H1 (cell line): ENCODE results near the gene RPTOR. TPM values are rescaled to one million over a fixed set of nuclear protein-coding genes. Genes with fewer than 3 reads are reported as not detected.

Experiments used
- CTCF ChIA-PET: fragments of 300-600 bp; sonication (Branson Sonifier 250); formaldehyde crosslinking; loops from one replicate; lab custom pipeline; 2021; ENCODE audit not compliant: partially characterized antibody; lab: Charles Lee
- POLR2A ChIA-PET: fragments of 300-600 bp; sonication (Branson Sonifier 250); formaldehyde crosslinking; loops from one replicate; lab custom pipeline; 2021; ENCODE audit warnings: inconsistent platforms; ENCODE audit not compliant: partially characterized antibody; lab: Charles Lee
- DNase-seq, 2 experiments: peaks; one replicate each; pipeline versions ENCODE4 v3.0.0 to v3.0.0-alpha.2; 2010 to 2022; ENCODE audit warnings: low spot score in 2 of 2, low read depth in 1 of 2, mixed read lengths in 1 of 2
- FAIRE-seq: peaks from 2 replicates; lab custom pipeline; 2011; peaks lifted over from hg19 to GRCh38; lab: Jason Lieb, UNC
- H2AFZ ChIP-seq: 2 replicates; pipeline ENCODE4 v1.8.1; 2012; ENCODE audit warnings: low read length, inconsistent platforms
- H2AK5ac ChIP-seq: 2 replicates; pipeline ENCODE4 v1.6.1; 2013; ENCODE audit warnings: low read depth, low read length
- H2BK120ac ChIP-seq: replicated peaks from 2 replicates; pipeline ENCODE3; 2013; ENCODE audit warnings: low read depth, low read length, inconsistent platforms
- H2BK12ac ChIP-seq: 2 replicates; pipeline ENCODE4 v1.6.1; 2013; ENCODE audit warnings: low read depth, low read length
- H2BK15ac ChIP-seq: 2 replicates; pipeline ENCODE4 v1.6.1; 2013; ENCODE audit warnings: low read length
- H2BK20ac ChIP-seq: 2 replicates; pipeline ENCODE4 v1.6.1; 2013; ENCODE audit warnings: low read length
- H2BK5ac ChIP-seq: 2 replicates; pipeline ENCODE4 v1.6.1; 2013; ENCODE audit warnings: low read depth, low read length
- H3K14ac ChIP-seq: 2 replicates; pipeline ENCODE4 v1.6.1; 2013; ENCODE audit warnings: inconsistent platforms; ENCODE audit not compliant: insufficient read length
- H3K18ac ChIP-seq: 2 replicates; pipeline ENCODE4 v1.6.1; 2013; ENCODE audit warnings: low read length; ENCODE audit errors: extremely low read depth
- H3K23ac ChIP-seq: 2 replicates; pipeline ENCODE4 v1.6.1; 2013; ENCODE audit warnings: inconsistent platforms; ENCODE audit not compliant: insufficient read length
- H3K23me2 ChIP-seq: 2 replicates; pipeline ENCODE4 v1.6.1; 2013; ENCODE audit warnings: low read depth, low read length
- H3K27ac ChIP-seq: 2 replicates; pipeline ENCODE4 v1.6.1; 2011; ENCODE audit warnings: low read depth, low read length, inconsistent platforms
- H3K27me3 ChIP-seq, 4 experiments: replicated peaks in 1 of 4; 1 replicate in 1 of 4; 2 replicates in 3 of 4; pipeline versions ENCODE4 v1.6.1 to v1.8.1; 2011 to 2013; ENCODE audit warnings: low read length in 3 of 4, mild to moderate bottlenecking in 3 of 4, inconsistent platforms in 2 of 4, mixed read lengths in 2 of 4, moderate library complexity in 1 of 4; ENCODE audit not compliant: control insufficient read depth in 3 of 4, insufficient read depth in 3 of 4; ENCODE audit errors: extremely low read depth in 1 of 4
- H3K36me3 ChIP-seq, 4 experiments: 2 replicates each; pipeline versions ENCODE4 v1.6.1 to v1.8.1; 2011 to 2013; ENCODE audit warnings: mild to moderate bottlenecking in 4 of 4, low read length in 3 of 4, moderate library complexity in 2 of 4, control low read depth in 1 of 4, inconsistent platforms in 1 of 4; ENCODE audit not compliant: insufficient read depth in 4 of 4, control insufficient read depth in 2 of 4
- H3K4ac ChIP-seq: replicated peaks from 2 replicates; pipeline ENCODE3; 2013; ENCODE audit warnings: low read length, low read depth, mixed read lengths, inconsistent platforms; ENCODE audit not compliant: insufficient read length
- H3K4me1 ChIP-seq, 4 experiments: replicated peaks in 1 of 4; 1 replicate in 1 of 4; 2 replicates in 3 of 4; pipeline versions ENCODE4 v1.6.1 to v1.8.1; 2011 to 2013; ENCODE audit warnings: low read length in 3 of 4, inconsistent platforms in 2 of 4, mixed read lengths in 1 of 4; ENCODE audit not compliant: insufficient read depth in 4 of 4, control insufficient read depth in 3 of 4
- H3K4me2 ChIP-seq, 2 experiments: 2 replicates each; pipeline versions ENCODE4 v1.6.1 to v1.8.1; 2011 to 2013; ENCODE audit warnings: low read depth in 2 of 2, low read length in 2 of 2, control low read depth in 1 of 2, inconsistent platforms in 1 of 2, mild to moderate bottlenecking in 1 of 2; ENCODE audit not compliant: insufficient read depth in 1 of 2
- H3K4me3 ChIP-seq, 4 experiments: fragments of 200-600, 300-600 bp in 1 of 4; sonication (generic), shearing (Covaris generic), sonication (Bioruptor Twin) in 1 of 4; 2 replicates each; pipeline versions ENCODE4 v1.5.1 to v1.8.1; 2011 to 2016; ENCODE audit warnings: low read length in 4 of 4, low read depth in 3 of 4, control low read depth in 2 of 4, inconsistent platforms in 2 of 4, mild to moderate bottlenecking in 2 of 4, mixed read lengths in 1 of 4, moderate library complexity in 1 of 4; ENCODE audit not compliant: insufficient read depth in 2 of 4; ENCODE audit errors: extremely low read depth in 1 of 4
- H3K56ac ChIP-seq: replicated peaks from 2 replicates; pipeline ENCODE3; 2013; ENCODE audit warnings: low read depth, mild to moderate bottlenecking, mixed read lengths, low read length, inconsistent platforms; ENCODE audit not compliant: insufficient read length
- H3K79me1 ChIP-seq: 2 replicates; pipeline ENCODE4 v1.6.1; 2013; ENCODE audit warnings: low read depth, low read length, control low read depth
- H3K79me2 ChIP-seq, 2 experiments: 2 replicates each; pipeline versions ENCODE4 v1.6.1 to v1.8.1; 2012 to 2013; ENCODE audit warnings: low read length in 2 of 2, mild to moderate bottlenecking in 2 of 2, inconsistent platforms in 1 of 2; ENCODE audit not compliant: insufficient read depth in 2 of 2, control insufficient read depth in 1 of 2
- H3K9ac ChIP-seq, 4 experiments: replicated peaks in 1 of 4; 1 replicate in 1 of 4; 2 replicates in 3 of 4; pipeline versions ENCODE4 v1.6.1 to v1.8.1; 2011 to 2013; ENCODE audit warnings: low read depth in 3 of 4, low read length in 3 of 4, control low read depth in 2 of 4, mild to moderate bottlenecking in 2 of 4, moderate library complexity in 2 of 4, inconsistent platforms in 1 of 4; ENCODE audit errors: extremely low read depth in 1 of 4
- H3K9me3 ChIP-seq, 2 experiments: 2 replicates each; pipeline versions ENCODE4 v1.6.1 to v1.8.1; 2012 to 2013; ENCODE audit warnings: mild to moderate bottlenecking in 2 of 2, moderate library complexity in 2 of 2, control low read depth in 1 of 2, inconsistent platforms in 1 of 2, low read depth in 1 of 2, low read length in 1 of 2, mixed read lengths in 1 of 2; ENCODE audit not compliant: insufficient read depth in 2 of 2
- H4K20me1 ChIP-seq, 2 experiments: replicated peaks in 1 of 2; 2 replicates each; pipeline versions ENCODE3 to v1.8.1; 2011 to 2013; ENCODE audit warnings: inconsistent platforms in 2 of 2, low read length in 2 of 2, mild to moderate bottlenecking in 1 of 2; ENCODE audit not compliant: insufficient read depth in 2 of 2, control insufficient read depth in 1 of 2
- H4K5ac ChIP-seq: 2 replicates; pipeline ENCODE4 v1.6.1; 2013; ENCODE audit warnings: low read length, low read depth, mixed read lengths, inconsistent platforms; ENCODE audit not compliant: insufficient read length
- H4K8ac ChIP-seq: 2 replicates; pipeline ENCODE4 v1.8.0; 2013; ENCODE audit warnings: mild to moderate bottlenecking, moderate library complexity, low read length, inconsistent platforms; ENCODE audit not compliant: insufficient read depth; ENCODE audit errors: extremely low read depth
- H4K91ac ChIP-seq: replicated peaks from 2 replicates; pipeline ENCODE3; 2013; ENCODE audit warnings: low read length, mixed read lengths, inconsistent platforms; ENCODE audit not compliant: insufficient read length
- MAFK ChIP-seq: IDR thresholded peaks from 2 replicates; pipeline ENCODE4 v1.6.1; 2012; ENCODE audit warnings: low read depth, mild to moderate bottlenecking, improper control_type of control experiment, low read length
- WGBS, 2 experiments: shearing (Covaris generic) in 1 of 2; methylation state at CpG; one replicate each; pipeline versions ENCODE4 v1.1.6 to v1.1.7; 2013 to 2015; ENCODE audit warnings: low lambda C conversion rate in 2 of 2, mixed read lengths in 2 of 2, inconsistent platforms in 1 of 2, low coverage in 1 of 2, missing lambda C conversion rate in 1 of 2; ENCODE audit not compliant: insufficient replicate concordance in 2 of 2, insufficient coverage in 1 of 2, insufficient read length in 1 of 2; ENCODE audit errors: extremely low coverage in 1 of 2, missing lambda C conversion rate in 1 of 2; 5-methylcytosine and 5-hydroxymethylcytosine counted together
- polyA plus RNA-seq, 7 experiments: library from polyadenylated mRNA; depleted of rRNA in 3 of 7; stranded (reverse) in 5 of 7; unstranded in 2 of 7; fragments of >200 nt in 5 of 7; fragments of 200-250 nt in 2 of 7; gene quantifications; 1 replicate in 5 of 7; 2 replicates in 1 of 7; 4 replicates in 1 of 7; pipeline versions ENCODE4 v1.2.1 to v1.2.3, GENCODE V29; 2011 to 2013; ENCODE audit warnings: missing spikeins in 2 of 7, mixed read lengths in 2 of 7
- total RNA-seq: library from RNA; stranded (reverse); fragmentation: NEBNext Ultra II Directional; extraction: Animal tissue kit (Norgen Biotek cat#: 25700); gene quantifications from 2 replicates; pipeline ENCODE4 v1.2.1, GENCODE V29; 2021
- TF ChIP-seq, protein P1 (sequence below): IDR thresholded peaks from 2 replicates; pipeline ENCODE4 v1.6.1; 2012; ENCODE audit warnings: inconsistent platforms

Gene RPTOR
- total and polyA plus RNA-seq, 2 of the 8 experiments (the other 6 are each of a cell fraction or from before 2014, with no cell fraction given), result 6.9 to 28.7 TPM

DNA sequence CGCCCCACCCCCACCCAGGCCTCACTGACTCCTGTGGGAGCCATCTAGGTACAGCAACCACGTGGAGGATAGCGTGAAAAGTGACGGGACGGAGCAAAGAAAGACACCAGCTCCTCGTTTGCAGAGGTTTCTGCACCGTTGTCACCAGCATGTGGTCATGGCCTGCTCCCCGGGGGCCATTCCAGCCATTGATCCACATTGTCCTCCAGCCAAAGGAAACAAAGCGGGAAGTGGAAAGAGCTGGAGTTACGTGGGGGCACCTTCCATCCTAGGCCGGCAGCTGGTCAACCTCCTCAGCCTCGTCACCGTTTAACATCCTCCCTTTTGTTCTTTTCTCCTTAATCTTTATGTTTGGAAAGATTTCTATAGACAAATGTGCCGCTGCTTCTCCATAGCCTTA lies 153.7 kb downstream of the RPTOR start:
- Histone ChIP-seq H3K79me2 (peaks cover 0 to 73% of the 10 kb centered on the region in 2 experiments; a peak in 3 of 4 replicates), H4K91ac (no peak overlapping the region), H2AK5ac (peak overlapping the region; percentile 78; the same call in 1 of the 2 replicates), H3K4me2 (no peak overlapping the region; a peak in 1 of 4 replicates), H3K4me1 (peaks cover 0 to 32% (median 18%) of the 10 kb centered on the region in 4 experiments; a peak in 6 of 7 replicates), H2BK120ac (no peak overlapping the region), H2BK20ac (no peak overlapping the region; the same call in 1 of the 2 replicates), H3K27ac (no peak overlapping the region), H3K27me3 (no peaks in the 10 kb centered on the region), H3K14ac (no peak overlapping the region), H3K4me3 (no peak overlapping the region), H3K56ac (no peak overlapping the region), H2AFZ (no peak overlapping the region), H2BK12ac (no peak overlapping the region; the same call in 1 of the 2 replicates), H3K23ac (no peak overlapping the region), H3K4ac (peak overlapping the region; percentile 34), H4K5ac (no peak overlapping the region), H4K20me1 (no peaks in the 10 kb centered on the region), H3K9ac (no peak overlapping the region), H2BK5ac (peak overlapping the region; percentile 22), H3K18ac (0 out of 2 replicates have a peak overlapping the region, but pooled peaks have one; percentile 38), H3K9me3 (no peaks in the 10 kb centered on the region; a peak in 2 of 4 replicates), H3K36me3 (no peaks in the 10 kb centered on the region), H4K8ac (no peak overlapping the region), H2BK15ac (0 out of 2 replicates have a peak overlapping the region, but pooled peaks have one; percentile 33), H3K23me2 (peaks cover 10% of the 10 kb centered on the region; the same call in 1 of the 2 replicates), H3K79me1 (peaks cover 5% of the 10 kb centered on the region; the same call in 1 of the 2 replicates)
- no peak for DNase-seq
- 91% methylated on average over 13 of the region's 14 CpGs; no CpG with 5 or more reads in 1 of the 2 experiments for WGBS, 2 experiments
- ChIA-PET CTCF (interaction anchor here (0.7 kb wide), 1 partner anchor 12 kb away, joined by 3 read pairs; no protein-coding TSS in a partner anchor), POLR2A (interaction anchor here (1.1 kb wide), 1 partner anchor 9 kb away, joined by 3 read pairs; no protein-coding TSS in a partner anchor)
- FAIRE-seq, result no peak
- TF ChIP-seq, protein P1, sequence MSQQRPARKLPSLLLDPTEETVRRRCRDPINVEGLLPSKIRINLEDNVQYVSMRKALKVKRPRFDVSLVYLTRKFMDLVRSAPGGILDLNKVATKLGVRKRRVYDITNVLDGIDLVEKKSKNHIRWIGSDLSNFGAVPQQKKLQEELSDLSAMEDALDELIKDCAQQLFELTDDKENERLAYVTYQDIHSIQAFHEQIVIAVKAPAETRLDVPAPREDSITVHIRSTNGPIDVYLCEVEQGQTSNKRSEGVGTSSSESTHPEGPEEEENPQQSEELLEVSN, result peak; percentile 66; the same call in 1 of the 2 replicates
- TF ChIP-seq MAFK, result no peak
